Measurements from ENCODE around the gene CARD19.

Gene CARD19

GRCh38 chr9:93120846-93121315, 24.9 kb downstream of the CARD19 start:
- no peak for DNase-seq (ENCODE audit: low read depth)

DNA sequence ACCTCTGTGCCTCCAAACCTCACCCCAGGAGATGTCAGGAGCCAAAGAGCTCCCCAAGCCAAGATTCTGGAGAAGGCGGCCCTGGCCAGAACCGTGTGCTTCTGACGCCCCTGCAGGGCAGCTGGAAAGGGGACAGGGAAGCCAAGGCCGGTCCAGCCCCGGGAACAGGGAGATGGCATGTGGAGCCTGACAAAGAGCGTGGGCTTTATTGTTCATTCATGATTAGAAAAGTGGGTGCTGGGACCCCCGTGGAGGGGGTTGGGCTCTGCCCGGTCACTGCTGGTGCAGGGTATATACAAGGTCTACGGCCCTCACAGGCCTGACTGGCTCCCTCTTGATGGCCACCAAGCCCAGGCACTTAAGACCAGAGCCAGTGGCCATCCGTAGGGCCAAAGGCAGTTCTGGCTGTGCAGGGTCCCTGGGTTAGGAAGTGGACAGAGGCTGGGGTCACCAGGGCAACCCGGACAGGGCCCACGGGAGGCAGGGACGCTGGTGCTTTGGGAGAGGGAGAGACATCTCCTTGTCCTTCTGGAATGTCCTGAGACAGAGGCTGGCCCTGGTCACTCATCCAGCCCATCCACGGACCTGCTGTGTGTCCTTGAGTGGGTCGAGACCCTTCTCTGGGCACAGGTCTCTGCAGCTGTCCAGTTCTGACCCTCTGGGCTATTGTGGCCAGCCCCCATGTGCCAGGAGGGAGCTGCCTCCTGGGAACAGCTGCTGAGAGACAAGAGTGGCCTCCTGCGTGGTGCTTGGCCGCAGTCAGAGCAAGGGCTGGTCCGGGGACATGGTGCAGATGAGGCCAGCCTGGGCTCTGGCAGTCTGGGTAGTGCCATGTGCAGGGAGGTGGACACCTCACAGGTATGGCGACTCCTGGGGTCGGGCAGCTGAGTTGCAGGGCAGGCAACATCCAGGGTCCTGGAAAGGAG, 25.6 kb downstream of the CARD19 start:
- no peak for DNase-seq (ENCODE audit: low read depth)

GRCh38 chr9:93122721-93123221, 26.8 kb downstream of the CARD19 start:
- no peak for DNase-seq (ENCODE audit: low read depth)

- DNase-seq (ENCODE audit: low read depth), result no peak
Observed at GRCh38 chr9:93123561-93124283, 27.7 kb downstream of the CARD19 start.

DNA sequence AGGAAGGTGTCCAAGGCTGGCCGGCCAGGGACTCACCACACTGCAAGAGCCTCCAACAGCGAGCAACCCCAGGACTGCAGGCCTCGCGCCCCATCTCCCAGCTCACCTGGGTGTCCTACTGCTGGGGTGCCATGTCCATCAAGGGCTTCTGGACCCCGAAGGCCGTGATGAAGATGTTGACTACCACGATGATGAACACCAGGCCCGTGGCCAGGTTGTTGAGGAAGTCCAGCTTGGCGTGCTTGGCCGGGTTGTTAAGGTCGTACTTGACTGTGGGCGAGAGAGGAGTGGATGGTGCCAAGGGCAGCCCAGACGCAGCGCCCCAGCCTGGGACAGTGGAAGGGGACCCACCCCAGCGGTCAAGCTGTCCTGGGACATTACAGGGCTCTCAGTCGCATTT, 28.8 kb downstream of the CARD19 start:
- no peak for DNase-seq (ENCODE audit: low read depth)

DNA sequence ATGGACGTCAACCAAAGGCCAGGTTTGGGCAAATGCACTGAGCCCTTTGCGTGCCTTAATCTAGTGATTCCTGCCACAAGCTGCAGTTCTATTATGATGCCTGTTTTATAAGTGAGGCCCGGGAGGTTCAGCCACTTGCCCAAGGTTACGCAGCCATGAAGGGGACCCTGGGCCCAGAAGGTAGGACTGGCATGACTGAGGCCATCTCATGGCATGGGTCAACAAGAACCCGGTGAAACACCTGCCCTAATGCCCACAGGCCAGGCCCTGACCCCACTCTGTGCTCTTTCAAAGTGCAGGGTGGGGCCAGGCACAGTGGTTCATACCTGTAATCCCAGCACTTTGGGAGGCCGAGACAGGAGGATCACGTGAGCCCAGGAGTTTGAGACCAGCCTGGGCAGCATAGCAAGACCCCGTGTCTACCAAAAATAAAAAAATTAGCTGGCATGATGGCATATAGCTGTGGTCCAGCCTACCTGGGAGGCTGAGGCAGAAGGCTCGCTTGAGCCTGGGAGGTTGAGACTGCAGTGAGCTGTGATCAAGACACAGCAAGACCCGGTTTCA, 29.4 kb downstream of the CARD19 start:
- no peak for DNase-seq (ENCODE audit: low read depth)

GRCh38 chr9:93126151-93126781, 30.2 kb downstream of the CARD19 start:
- DNase-seq (ENCODE audit: low read depth), result no peak

DNA sequence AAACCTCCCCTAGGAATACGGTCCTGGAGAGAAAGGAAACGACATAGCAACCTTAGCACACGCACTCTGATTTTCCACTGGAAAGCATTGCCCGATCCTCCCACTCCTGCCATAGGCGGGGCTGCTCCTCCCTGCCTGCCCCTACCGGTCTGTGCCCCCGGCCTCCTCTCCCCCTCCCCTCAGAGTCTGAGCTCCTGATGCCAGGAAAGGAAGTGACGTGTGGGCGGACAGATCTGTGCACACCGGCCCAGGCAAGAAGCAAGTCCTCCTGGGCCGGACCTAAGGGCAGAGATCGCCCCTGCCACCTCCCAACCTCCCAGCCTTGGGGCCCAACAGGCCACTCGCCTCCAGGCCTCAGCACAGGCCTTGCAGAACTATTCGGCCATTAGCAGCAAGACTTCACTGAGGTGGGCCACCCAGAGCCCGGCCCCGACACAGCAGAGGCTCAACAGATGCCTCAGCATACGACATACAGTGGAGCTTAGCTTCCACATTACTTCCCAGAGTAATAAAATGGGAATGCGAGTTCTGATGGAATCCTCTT, 30.9 kb downstream of the CARD19 start:
- DNase-seq (ENCODE audit: low read depth), result no peak

DNA sequence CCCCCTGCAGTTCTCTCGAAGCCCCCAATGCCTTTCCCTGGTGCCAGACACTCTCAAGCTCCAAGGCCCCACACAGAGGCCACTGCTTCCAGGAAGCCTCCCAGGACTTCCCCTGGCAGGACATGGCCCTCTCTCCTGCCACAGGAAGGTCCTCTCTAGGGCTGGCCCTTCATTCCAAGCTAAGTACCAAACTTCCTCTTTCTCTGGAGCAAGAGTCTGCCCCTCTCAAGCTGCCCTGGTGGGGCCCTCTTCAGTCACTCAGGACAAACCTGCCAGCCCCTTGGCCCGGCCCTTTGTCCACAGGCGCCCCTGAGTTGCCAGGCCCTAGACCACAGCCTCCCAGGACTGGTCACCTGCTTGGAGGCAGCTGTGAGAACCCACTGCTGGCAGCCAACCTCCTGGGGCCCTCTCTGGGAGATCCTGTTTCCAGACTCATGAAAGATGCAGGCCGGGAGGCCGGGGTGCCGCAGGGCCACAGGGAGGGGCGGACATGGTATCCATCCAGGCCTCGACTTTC, 31.4 kb downstream of the CARD19 start:
- no peak for DNase-seq (ENCODE audit: low read depth)

GRCh38 chr9:93128011-93128714, 32.1 kb downstream of the CARD19 start:
- no peak for DNase-seq (ENCODE audit: low read depth)

- DNase-seq (ENCODE audit: low read depth), result no peak
Observed at GRCh38 chr9:93128715-93129224, 32.8 kb downstream of the CARD19 start.

DNA sequence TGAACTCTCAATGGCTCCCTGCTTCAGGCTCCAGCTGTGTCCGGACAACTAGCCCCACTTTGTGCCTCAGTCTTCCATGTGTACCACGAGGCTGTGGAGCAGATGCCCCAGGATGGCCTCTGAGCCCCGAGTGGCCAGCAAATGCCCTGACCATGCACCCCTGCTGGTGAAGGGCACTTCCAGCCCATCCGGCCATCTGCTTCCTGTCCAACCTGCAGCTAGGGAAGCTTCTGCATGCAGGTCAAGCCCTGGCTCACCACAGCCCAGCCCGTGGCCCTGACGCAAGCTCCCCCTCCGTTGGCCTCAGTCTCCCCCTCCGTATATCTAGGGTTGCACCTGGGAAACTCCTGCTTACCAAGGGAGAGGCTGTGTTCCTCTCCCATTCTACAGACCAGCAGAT, 33.3 kb downstream of the CARD19 start:
- no peak for DNase-seq (ENCODE audit: low read depth)

DNA sequence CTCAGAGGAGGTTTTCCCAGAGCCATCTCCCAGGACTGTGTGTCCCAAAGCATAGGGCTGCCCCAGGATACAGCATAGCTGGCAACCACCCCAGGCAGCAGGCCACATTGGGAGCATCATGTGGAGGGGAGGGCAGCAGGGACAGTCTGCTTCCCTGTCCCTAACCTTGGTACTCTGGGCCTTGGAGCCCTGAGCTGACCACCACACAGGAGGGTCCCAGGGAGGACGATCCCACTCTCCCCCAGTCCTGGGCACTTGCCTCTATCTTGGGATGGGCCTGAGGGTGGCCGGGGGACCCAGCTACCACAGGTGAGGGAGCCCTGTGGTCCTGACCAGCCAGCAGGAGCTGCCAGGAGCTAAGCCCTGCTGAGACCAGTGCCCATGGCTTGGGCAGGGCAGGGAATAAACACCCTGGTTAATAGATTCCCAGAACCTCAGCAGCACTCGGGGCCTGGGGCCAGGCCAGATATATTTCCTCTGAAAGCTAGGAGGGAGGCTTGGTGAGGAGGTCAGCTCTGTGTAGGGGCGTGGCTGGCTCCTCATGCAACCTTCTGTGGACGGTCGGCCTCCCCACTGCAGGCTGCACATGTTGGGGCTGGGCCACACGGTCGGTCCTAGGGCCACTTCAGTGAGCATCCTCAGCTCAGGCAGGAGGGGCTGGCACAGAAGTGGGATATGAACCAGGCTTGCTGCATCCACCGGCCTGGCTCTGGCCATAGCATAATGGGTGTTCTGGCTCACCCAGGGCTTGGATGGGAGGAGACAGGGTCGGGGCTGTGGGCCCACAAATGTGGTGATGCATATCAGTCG, 33.9 kb downstream of the CARD19 start:
- no peak for DNase-seq (ENCODE audit: low read depth)

- no peak for DNase-seq (ENCODE audit: low read depth)
Observed at GRCh38 chr9:93130861-93131481, 35.0 kb downstream of the CARD19 start.

DNA sequence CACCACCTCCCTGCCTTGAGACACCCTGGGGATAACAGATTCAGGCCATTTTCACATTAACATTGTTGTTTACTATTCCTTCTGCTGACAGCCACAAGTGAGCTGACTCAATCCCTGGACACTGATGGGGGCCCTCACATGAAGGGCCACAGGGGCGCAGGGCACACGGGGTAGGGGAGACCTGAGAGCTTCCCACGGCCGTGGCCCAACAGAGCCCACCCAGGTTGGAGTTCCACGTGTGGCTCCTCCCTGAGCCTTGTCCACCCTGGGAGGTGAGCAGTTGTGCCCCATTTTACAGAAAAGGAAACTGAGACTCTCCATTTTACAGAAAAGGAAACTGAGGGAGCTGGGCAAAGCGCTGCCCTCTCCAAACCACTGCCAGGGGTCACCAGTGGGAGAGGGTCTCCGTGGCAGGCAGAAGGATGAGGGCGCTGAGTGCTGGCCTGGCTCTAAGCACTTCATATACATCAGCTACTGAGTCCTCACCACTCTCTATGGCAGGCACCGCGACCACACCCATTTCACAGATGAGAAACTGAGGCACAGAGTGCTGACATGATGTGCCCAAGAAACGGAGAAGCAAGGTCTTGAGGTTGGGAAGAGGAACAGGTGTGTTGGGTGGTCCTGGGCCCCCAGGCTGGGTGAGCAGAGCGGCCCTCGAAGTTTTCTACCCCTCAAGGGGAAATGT, 35.7 kb downstream of the CARD19 start:
- no peak for DNase-seq (ENCODE audit: low read depth)

DNA sequence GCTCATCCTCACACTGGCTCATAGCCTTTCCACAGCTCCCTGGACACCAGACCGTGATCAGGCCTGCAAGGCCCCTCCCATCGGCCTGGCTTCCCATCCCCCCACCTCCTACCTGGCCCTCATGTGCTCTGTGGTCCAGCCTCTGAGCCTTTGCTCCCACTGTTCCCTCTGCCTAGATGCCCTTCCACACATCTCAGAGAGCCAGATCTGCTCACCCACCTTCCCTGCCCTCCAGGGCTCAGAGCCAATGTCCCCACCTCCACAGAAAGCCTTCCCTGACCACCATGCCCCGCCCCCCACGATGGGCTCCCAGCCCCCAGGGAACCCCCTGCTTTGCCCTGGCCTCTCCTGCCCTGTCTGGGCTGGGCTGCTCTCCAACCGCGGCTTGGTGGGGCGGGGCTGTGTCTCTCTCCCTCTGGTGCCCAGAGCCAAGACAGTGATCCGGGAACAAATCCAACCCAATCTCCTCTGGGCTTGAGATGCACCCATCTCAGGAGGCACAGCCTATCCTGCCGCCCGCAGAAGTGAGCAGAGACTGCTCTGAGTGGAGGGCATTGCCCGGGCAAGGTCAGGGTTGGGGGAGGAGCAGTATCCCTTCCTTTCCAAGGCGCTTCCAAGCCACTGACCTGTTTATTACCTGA, 36.4 kb downstream of the CARD19 start:
- peak; percentile 36 for DNase-seq (ENCODE audit: low read depth)

GRCh38 chr9:93132946-93133680, 37.1 kb downstream of the CARD19 start:
- no peak for DNase-seq (ENCODE audit: low read depth)

DNA sequence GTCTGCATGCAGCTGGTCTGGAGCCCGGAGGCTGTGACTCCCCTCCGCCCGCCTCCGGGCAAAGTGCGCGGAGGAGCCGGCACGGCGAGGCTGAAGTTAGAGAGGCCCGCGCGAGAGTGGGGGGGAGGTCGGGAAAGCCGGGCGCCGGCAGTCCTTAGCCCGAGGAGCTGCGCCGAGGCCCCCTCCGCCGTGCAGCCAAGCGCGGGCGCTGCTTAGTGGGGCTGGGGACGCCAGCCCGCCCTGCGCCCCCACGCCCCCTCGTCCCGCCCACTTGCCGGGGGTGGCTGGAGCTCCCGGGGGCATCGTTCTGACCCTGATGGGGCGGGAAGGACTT, 37.6 kb downstream of the CARD19 start:
- DNase-seq (ENCODE audit: low read depth), result no peak

Data from fibroblast of the conjunctiva (primary cell).